Measurements from ENCODE around the gene AIP. TPM values are rescaled to one million over a fixed set of nuclear protein-coding genes. Genes with fewer than 3 reads are reported as not detected.
A peak's percentile ranks its signal among the peaks of the same experiment; 100 is the strongest.

The AIP gene
- total RNA-seq, 1 experiment from 2014 or later = 61.0 TPM

- Histone ChIP-seq H3K9me3 (ENCODE audit: control insufficient read depth in 1 of 2, insufficient read depth in 1 of 2, low read depth in 1 of 2, low read length in 2 of 2) (no peaks in the 10 kb centered on the region), H4K20me1 (ENCODE audit: insufficient read depth) (no peaks in the 10 kb centered on the region), H3K4me2 (ENCODE audit: low read length) (peak within 1 kb of the TSS; percentile 100), H3K79me2 (ENCODE audit: insufficient read depth, low read length) (peaks cover 15% of the 10 kb centered on the region; the same call in 1 of the 2 replicates), H3K27ac (ENCODE audit: low read depth, low read length) (peak within 1 kb of the TSS; percentile 88), H3K27me3 (ENCODE audit: insufficient read depth, low read length) (no peaks in the 10 kb centered on the region), H2AFZ (ENCODE audit: low read depth, low read length, poor library complexity, severe bottlenecking) (no peak within 1 kb of the TSS), H3K9me2 (ENCODE audit: insufficient read depth) (no peaks in the 10 kb centered on the region), H3K4me3 (replicated peaks in 1 of 2; ENCODE audit: low read depth in 1 of 2, low read length in 2 of 2) (peak within 1 kb of the TSS; percentile 82 to 95), H3K36me3 (ENCODE audit: control insufficient read depth in 1 of 2, insufficient read depth in 2 of 2, low read length in 2 of 2) (no peaks in the 10 kb centered on the region), H3K9ac (ENCODE audit: low read length) (peak within 1 kb of the TSS; percentile 95), H3K4me1 (ENCODE audit: control insufficient read depth in 1 of 2, insufficient read depth in 2 of 2, low read length in 2 of 2) (peaks cover 25 to 45% of the 10 kb centered on the region in 2 experiments)
- peak in 2 of 3 experiments; percentile 26 to 28; a peak in 2 of 6 replicates for TF ChIP-seq CTCF (IDR thresholded peaks at IDR 0.05 in 2 of 3, conservative IDR thresholded peaks at IDR 0.05 in 1 of 3; ENCODE audit: borderline replicate concordance in 1 of 3, insufficient read depth in 1 of 3, low read depth in 2 of 3, low read length in 2 of 3)
- peak; percentile 87 for TF ChIP-seq POLR2AphosphoS5 (IDR thresholded peaks at IDR 0.05; ENCODE audit: low read depth, low read length)
- no peak for TF ChIP-seq SRF (IDR thresholded peaks at IDR 0.05; ENCODE audit: low read depth)
- peak; percentile 88 for TF ChIP-seq POLR2A (IDR thresholded peaks at IDR 0.05; ENCODE audit: borderline replicate concordance, extremely low read depth, insufficient read depth, insufficient read length)
- TF ChIP-seq EGR1 (IDR thresholded peaks at IDR 0.05; ENCODE audit: low read depth) = no peak
- TF ChIP-seq ZFX (IDR thresholded peaks at IDR 0.05) = peak; percentile 84
- TF ChIP-seq FOSL1 (IDR thresholded peaks at IDR 0.05; ENCODE audit: low read depth) = no peak
- TF ChIP-seq YY1 (IDR thresholded peaks at IDR 0.05; ENCODE audit: extremely low read depth, insufficient replicate concordance, low read depth, low read length) = peak; percentile 92
- CTCF ChIA-PET = interaction anchor here (1.9 kb wide), 1 partner anchor 67 kb away, joined by 8 read pairs; the partner anchor contains the start of gene PPP1CA
- POLR2A ChIA-PET = interaction anchor here (1.0 to 2.1 kb wide), 4 partner anchors 11 to 77 kb away, joined by 3 to 9 read pairs (median 3); partner anchors contain the start of genes AIP and RAD9A
- DNase-seq (ENCODE audit: low read depth, low spot score) = peak; percentile 82
- BruUV-seq (replicated peaks) = no TSS peak
- peak; percentile 71 for ATAC-seq
- intact Hi-C loops (cut with micrococcal nuclease) = loop anchor here (1.0 to 5.0 kb wide), 4 partner anchors 37 to 117 kb away; partner anchors contain the start of genes POLD4 and RPS6KB2
- RAD21 ChIA-PET (ENCODE audit: low non-redundant PET in 1 of 2, low total read pairs in 2 of 2, uncharacterized antibody in 2 of 2, unreplicated experiment in 2 of 2) = interaction anchor here in 1 of 2 experiments (1.4 to 2.2 kb wide), 2 partner anchors 67 to 86 kb away, joined by 3 to 6 read pairs; partner anchors contain the start of gene PPP1CA
Measured at GRCh38 chr11:67468759-67469507, 13.9 kb upstream of the AIP start, which contains the start of gene TMEM134. TMEM134 (minus strand) TSS chr11:67469251; CDS start chr11:67469192, 59 bp downstream.

Measured in HCT116 (cell line).